ENCODE data around the gene LOC101059915.

DNA sequence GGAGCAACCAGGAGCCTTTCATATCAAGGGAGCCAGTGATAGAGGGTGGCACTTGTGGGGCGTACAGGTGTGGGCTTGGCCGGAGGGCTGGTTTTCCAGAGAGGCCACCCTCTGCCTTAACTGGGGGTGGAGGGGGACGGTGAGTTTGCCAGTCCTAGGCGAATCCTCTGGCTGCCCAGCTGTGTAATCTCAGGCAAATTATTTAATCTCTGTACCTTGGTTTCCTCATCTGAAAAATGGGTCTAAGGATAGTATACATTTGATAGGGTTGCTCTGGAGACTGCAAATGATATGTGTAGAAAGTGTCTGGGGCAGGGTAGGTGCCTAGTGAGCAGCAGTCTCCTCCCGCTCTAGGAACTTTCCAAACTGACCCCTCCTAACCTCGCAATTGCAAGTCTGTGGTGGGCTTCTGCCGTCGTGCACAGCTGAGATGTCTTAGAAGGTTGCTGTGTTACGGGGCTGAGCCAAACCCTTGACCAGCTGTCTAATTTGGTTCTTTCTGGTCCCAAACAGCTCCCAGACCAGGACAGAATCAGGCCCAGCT lies 45.2 kb upstream of the LOC101059915 start:
- TF ChIP-seq POLR2A (IDR thresholded peaks at IDR 0.05; ENCODE audit: borderline replicate concordance, extremely low read depth, insufficient read depth, insufficient read length) (no peak), SIN3A (IDR thresholded peaks at IDR 0.05; ENCODE audit: low read depth) (no peak), EZH2phosphoT487 (IDR thresholded peaks at IDR 0.05; ENCODE audit: borderline replicate concordance) (no peak), YY1 (IDR thresholded peaks at IDR 0.05; ENCODE audit: extremely low read depth, insufficient replicate concordance, low read depth, low read length) (no peak), RAD21 (IDR thresholded peaks at IDR 0.05; ENCODE audit: low read depth) (no peak), EZH2 (IDR thresholded peaks at IDR 0.05) (no peak), POLR2AphosphoS5 (IDR thresholded peaks at IDR 0.05; ENCODE audit: low read depth, low read length) (no peak), CEBPB (IDR thresholded peaks at IDR 0.05; ENCODE audit: low read depth) (no peak), JUND (IDR thresholded peaks at IDR 0.05) (no peak)
- TF ChIP-seq, protein P1, sequence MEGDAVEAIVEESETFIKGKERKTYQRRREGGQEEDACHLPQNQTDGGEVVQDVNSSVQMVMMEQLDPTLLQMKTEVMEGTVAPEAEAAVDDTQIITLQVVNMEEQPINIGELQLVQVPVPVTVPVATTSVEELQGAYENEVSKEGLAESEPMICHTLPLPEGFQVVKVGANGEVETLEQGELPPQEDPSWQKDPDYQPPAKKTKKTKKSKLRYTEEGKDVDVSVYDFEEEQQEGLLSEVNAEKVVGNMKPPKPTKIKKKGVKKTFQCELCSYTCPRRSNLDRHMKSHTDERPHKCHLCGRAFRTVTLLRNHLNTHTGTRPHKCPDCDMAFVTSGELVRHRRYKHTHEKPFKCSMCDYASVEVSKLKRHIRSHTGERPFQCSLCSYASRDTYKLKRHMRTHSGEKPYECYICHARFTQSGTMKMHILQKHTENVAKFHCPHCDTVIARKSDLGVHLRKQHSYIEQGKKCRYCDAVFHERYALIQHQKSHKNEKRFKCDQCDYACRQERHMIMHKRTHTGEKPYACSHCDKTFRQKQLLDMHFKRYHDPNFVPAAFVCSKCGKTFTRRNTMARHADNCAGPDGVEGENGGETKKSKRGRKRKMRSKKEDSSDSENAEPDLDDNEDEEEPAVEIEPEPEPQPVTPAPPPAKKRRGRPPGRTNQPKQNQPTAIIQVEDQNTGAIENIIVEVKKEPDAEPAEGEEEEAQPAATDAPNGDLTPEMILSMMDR (IDR thresholded peaks at IDR 0.05 in 2 of 3, conservative IDR thresholded peaks at IDR 0.05 in 1 of 3; ENCODE audit: borderline replicate concordance in 1 of 3, insufficient read depth in 1 of 3, low read depth in 2 of 3, low read length in 2 of 3), result no peak
- TF ChIP-seq, protein P2, sequence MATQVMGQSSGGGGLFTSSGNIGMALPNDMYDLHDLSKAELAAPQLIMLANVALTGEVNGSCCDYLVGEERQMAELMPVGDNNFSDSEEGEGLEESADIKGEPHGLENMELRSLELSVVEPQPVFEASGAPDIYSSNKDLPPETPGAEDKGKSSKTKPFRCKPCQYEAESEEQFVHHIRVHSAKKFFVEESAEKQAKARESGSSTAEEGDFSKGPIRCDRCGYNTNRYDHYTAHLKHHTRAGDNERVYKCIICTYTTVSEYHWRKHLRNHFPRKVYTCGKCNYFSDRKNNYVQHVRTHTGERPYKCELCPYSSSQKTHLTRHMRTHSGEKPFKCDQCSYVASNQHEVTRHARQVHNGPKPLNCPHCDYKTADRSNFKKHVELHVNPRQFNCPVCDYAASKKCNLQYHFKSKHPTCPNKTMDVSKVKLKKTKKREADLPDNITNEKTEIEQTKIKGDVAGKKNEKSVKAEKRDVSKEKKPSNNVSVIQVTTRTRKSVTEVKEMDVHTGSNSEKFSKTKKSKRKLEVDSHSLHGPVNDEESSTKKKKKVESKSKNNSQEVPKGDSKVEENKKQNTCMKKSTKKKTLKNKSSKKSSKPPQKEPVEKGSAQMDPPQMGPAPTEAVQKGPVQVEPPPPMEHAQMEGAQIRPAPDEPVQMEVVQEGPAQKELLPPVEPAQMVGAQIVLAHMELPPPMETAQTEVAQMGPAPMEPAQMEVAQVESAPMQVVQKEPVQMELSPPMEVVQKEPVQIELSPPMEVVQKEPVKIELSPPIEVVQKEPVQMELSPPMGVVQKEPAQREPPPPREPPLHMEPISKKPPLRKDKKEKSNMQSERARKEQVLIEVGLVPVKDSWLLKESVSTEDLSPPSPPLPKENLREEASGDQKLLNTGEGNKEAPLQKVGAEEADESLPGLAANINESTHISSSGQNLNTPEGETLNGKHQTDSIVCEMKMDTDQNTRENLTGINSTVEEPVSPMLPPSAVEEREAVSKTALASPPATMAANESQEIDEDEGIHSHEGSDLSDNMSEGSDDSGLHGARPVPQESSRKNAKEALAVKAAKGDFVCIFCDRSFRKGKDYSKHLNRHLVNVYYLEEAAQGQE (IDR thresholded peaks at IDR 0.05; ENCODE audit: low read depth), result no peak
- TF ChIP-seq, protein P3, sequence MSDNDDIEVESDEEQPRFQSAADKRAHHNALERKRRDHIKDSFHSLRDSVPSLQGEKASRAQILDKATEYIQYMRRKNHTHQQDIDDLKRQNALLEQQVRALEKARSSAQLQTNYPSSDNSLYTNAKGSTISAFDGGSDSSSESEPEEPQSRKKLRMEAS (IDR thresholded peaks at IDR 0.05), result no peak
- TF ChIP-seq, protein P4, sequence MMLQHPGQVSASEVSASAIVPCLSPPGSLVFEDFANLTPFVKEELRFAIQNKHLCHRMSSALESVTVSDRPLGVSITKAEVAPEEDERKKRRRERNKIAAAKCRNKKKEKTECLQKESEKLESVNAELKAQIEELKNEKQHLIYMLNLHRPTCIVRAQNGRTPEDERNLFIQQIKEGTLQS (IDR thresholded peaks at IDR 0.05), result no peak

Data from HCT116 (cell line).